ENCODE results near the gene TMPRSS11E. TPM values are rescaled to one million over a fixed set of nuclear protein-coding genes. Genes with fewer than 3 reads are reported as not detected.

TMPRSS11E gene
- total and polyA plus RNA-seq, 10 of the 15 experiments (the other 5 are each of a cell fraction or from before 2014, with no cell fraction given) = not detected

- FAIRE-seq (no peak), DNase-seq (ENCODE audit: low read depth, low spot score) (no peak), ATAC-seq (no peak)
- Histone ChIP-seq H3K4me1 (ENCODE audit: control insufficient read depth, insufficient read depth, low read length) (no peaks in the 10 kb centered on the region), H3K4me3 (no peak overlapping the region), H4K20me1 (ENCODE audit: control insufficient read depth, insufficient read depth) (no peaks in the 10 kb centered on the region), H3K36me3 (ENCODE audit: control insufficient read depth in 2 of 2, insufficient read depth in 2 of 2, low read length in 1 of 2) (no peaks in the 10 kb centered on the region), H2AFZ (ENCODE audit: control insufficient read depth, low read depth, low read length) (no peak overlapping the region), H3K9me3 (replicated peaks; ENCODE audit: control insufficient read depth, insufficient read depth, low read length) (no peaks in the 10 kb centered on the region), H3K27ac (ENCODE audit: control insufficient read depth, insufficient read depth) (no peak overlapping the region), H3K27me3 (replicated peaks in 1 of 2; ENCODE audit: control insufficient read depth in 2 of 2, insufficient read depth in 2 of 2, low read length in 1 of 2) (no peaks in the 10 kb centered on the region), H3K79me2 (ENCODE audit: control insufficient read depth, insufficient read depth, low read length) (no peaks in the 10 kb centered on the region), H3K9ac (ENCODE audit: control insufficient read depth, insufficient read depth, low read length) (no peak overlapping the region), H3K4me2 (ENCODE audit: control insufficient read depth, insufficient read depth) (no peak overlapping the region)
- CTCF ChIA-PET = no interaction called here
- 51% methylated on average over 7 of the region's 7 CpGs for WGBS (ENCODE audit: insufficient coverage, insufficient replicate concordance, low lambda C conversion rate, missing lambda C conversion rate)
- in situ Hi-C loops (cut with MboI) = no loop called here
- RAD21 ChIA-PET (ENCODE audit: unreplicated experiment) = no interaction called here
- no TSS peak for BruUV-seq (replicated peaks)
- intact Hi-C loops (cut with micrococcal nuclease; ENCODE audit: unreplicated experiment) = no loop called here
- POLR2A ChIA-PET = no interaction called here
- no peak for TF ChIP-seq TCF12 (IDR thresholded peaks at IDR 0.05; ENCODE audit: low read depth, low read length)
- no peak for TF ChIP-seq CHD2 (IDR thresholded peaks at IDR 0.05; ENCODE audit: borderline replicate concordance, low read depth, low read length)
- TF ChIP-seq MAX (IDR thresholded peaks at IDR 0.05; ENCODE audit: low read depth, low read length) = no peak
- no peak for TF ChIP-seq ELK1 (IDR thresholded peaks at IDR 0.05; ENCODE audit: low read depth, low read length)
- no peak for TF ChIP-seq JUND (IDR thresholded peaks at IDR 0.05; ENCODE audit: low read depth, low read length)
- TF ChIP-seq, protein P1, sequence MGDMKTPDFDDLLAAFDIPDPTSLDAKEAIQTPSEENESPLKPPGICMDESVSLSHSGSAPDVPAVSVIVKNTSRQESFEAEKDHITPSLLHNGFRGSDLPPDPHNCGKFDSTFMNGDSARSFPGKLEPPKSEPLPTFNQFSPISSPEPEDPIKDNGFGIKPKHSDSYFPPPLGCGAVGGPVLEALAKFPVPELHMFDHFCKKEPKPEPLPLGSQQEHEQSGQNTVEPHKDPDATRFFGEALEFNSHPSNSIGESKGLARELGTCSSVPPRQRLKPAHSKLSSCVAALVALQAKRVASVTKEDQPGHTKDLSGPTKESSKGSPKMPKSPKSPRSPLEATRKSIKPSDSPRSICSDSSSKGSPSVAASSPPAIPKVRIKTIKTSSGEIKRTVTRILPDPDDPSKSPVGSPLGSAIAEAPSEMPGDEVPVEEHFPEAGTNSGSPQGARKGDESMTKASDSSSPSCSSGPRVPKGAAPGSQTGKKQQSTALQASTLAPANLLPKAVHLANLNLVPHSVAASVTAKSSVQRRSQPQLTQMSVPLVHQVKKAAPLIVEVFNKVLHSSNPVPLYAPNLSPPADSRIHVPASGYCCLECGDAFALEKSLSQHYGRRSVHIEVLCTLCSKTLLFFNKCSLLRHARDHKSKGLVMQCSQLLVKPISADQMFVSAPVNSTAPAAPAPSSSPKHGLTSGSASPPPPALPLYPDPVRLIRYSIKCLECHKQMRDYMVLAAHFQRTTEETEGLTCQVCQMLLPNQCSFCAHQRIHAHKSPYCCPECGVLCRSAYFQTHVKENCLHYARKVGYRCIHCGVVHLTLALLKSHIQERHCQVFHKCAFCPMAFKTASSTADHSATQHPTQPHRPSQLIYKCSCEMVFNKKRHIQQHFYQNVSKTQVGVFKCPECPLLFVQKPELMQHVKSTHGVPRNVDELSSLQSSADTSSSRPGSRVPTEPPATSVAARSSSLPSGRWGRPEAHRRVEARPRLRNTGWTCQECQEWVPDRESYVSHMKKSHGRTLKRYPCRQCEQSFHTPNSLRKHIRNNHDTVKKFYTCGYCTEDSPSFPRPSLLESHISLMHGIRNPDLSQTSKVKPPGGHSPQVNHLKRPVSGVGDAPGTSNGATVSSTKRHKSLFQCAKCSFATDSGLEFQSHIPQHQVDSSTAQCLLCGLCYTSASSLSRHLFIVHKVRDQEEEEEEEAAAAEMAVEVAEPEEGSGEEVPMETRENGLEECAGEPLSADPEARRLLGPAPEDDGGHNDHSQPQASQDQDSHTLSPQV (IDR thresholded peaks at IDR 0.05) = no peak
- no peak for TF ChIP-seq MTA3 (IDR thresholded peaks at IDR 0.05; ENCODE audit: borderline replicate concordance, low read length)
- TF ChIP-seq NFIC (IDR thresholded peaks at IDR 0.05; ENCODE audit: low read depth, low read length) = no peak
- TF ChIP-seq LARP7 (IDR thresholded peaks at IDR 0.05) = no peak
- TF ChIP-seq RB1 (IDR thresholded peaks at IDR 0.05; ENCODE audit: borderline replicate concordance) = no peak
- TF ChIP-seq, protein P2, sequence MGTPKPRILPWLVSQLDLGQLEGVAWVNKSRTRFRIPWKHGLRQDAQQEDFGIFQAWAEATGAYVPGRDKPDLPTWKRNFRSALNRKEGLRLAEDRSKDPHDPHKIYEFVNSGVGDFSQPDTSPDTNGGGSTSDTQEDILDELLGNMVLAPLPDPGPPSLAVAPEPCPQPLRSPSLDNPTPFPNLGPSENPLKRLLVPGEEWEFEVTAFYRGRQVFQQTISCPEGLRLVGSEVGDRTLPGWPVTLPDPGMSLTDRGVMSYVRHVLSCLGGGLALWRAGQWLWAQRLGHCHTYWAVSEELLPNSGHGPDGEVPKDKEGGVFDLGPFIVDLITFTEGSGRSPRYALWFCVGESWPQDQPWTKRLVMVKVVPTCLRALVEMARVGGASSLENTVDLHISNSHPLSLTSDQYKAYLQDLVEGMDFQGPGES (IDR thresholded peaks at IDR 0.05) = no peak
- no peak for TF ChIP-seq ZNF207 (IDR thresholded peaks at IDR 0.05; ENCODE audit: borderline replicate concordance)
- SMC1A ChIA-PET (ENCODE audit: uncharacterized antibody, unreplicated experiment) = no interaction called here
Measured at GRCh38 chr4:68460085-68460484, 12.8 kb downstream of the TMPRSS11E start.
